Measurements from ENCODE around the gene ROBO3.

ROBO3 gene

GRCh38 chr11:124915541-124916369, 50.5 kb downstream of the ROBO3 start:
- in situ Hi-C loops (cut with MboI; ENCODE audit: low sequenced_read_pairs) = no loop called here

- in situ Hi-C loops (cut with MboI; ENCODE audit: low sequenced_read_pairs) = no loop called here
These were observed 51.1 kb downstream of the ROBO3 start for GRCh38 chr11:124916370-124916710.

GRCh38 chr11:124917115-124917637, 51.9 kb downstream of the ROBO3 start:
- in situ Hi-C loops (cut with MboI; ENCODE audit: low sequenced_read_pairs) = no loop called here

GRCh38 chr11:124918950-124919349, 53.7 kb downstream of the ROBO3 start, which contains the start of gene HEPN1:
HEPN1 (plus strand) TSS chr11:124919250.
- in situ Hi-C loops (cut with MboI; ENCODE audit: low sequenced_read_pairs) = no loop called here

- in situ Hi-C loops (cut with MboI; ENCODE audit: low sequenced_read_pairs) = no loop called here
These were observed 54.7 kb downstream of the ROBO3 start for GRCh38 chr11:124919898-124920297.

GRCh38 chr11:124920356-124920755, 55.1 kb downstream of the ROBO3 start:
- in situ Hi-C loops (cut with MboI; ENCODE audit: low sequenced_read_pairs) = no loop called here

- in situ Hi-C loops (cut with MboI; ENCODE audit: low sequenced_read_pairs) = no loop called here
These were observed 55.8 kb downstream of the ROBO3 start for GRCh38 chr11:124920870-124921609.

GRCh38 chr11:124922831-124923230, 57.6 kb downstream of the ROBO3 start:
- in situ Hi-C loops (cut with MboI; ENCODE audit: low sequenced_read_pairs) = no loop called here

GRCh38 chr11:124923296-124923695, 58.1 kb downstream of the ROBO3 start:
- in situ Hi-C loops (cut with MboI; ENCODE audit: low sequenced_read_pairs) = no loop called here

GRCh38 chr11:124928942-124929665, 63.9 kb downstream of the ROBO3 start:
- in situ Hi-C loops (cut with MboI; ENCODE audit: low sequenced_read_pairs) = no loop called here

GRCh38 chr11:124930799-124931198, 65.6 kb downstream of the ROBO3 start:
- in situ Hi-C loops (cut with MboI; ENCODE audit: low sequenced_read_pairs) = no loop called here
